ENCODE measurements around the gene NOCT. TPM values are rescaled to one million over a fixed set of nuclear protein-coding genes. Genes with fewer than 3 reads are reported as not detected.
A peak's percentile ranks its signal among the peaks of the same experiment; 100 is the strongest.

Gene NOCT
- polyA plus RNA-seq, 2 of the 4 experiments (the other 2 are of a cell fraction), result 5.3 to 6.8 TPM

GRCh38 chr4:139083956-139084803 is 68.6 kb downstream of the NOCT start (continued):
- TF ChIP-seq JUN (IDR thresholded peaks at IDR 0.05) (peak; percentile 39 to 84; a peak in 4 of 5 replicates), ZFP36 (IDR thresholded peaks at IDR 0.05; ENCODE audit: borderline replicate concordance, partially characterized antibody) (no peak), ELK1 (IDR thresholded peaks at IDR 0.05; ENCODE audit: low read depth, low read length) (no peak), HDAC2 (IDR thresholded peaks at IDR 0.05) (no peak), POLR2A (IDR thresholded peaks at IDR 0.05; ENCODE audit: low read length) (peak; percentile 41), FOSB (CRISPR knock-in tag; IDR thresholded peaks at IDR 0.05) (no peak), SREBF2 (IDR thresholded peaks at IDR 0.05) (no peak), GATA3 (IDR thresholded peaks at IDR 0.05; ENCODE audit: borderline replicate concordance) (peak; percentile 24; the same call in 1 of the 2 replicates), RARB (CRISPR knock-in tag; IDR thresholded peaks at IDR 0.05) (no peak)
- TF ChIP-seq, protein P1, sequence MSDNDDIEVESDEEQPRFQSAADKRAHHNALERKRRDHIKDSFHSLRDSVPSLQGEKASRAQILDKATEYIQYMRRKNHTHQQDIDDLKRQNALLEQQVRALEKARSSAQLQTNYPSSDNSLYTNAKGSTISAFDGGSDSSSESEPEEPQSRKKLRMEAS (IDR thresholded peaks at IDR 0.05), result peak; percentile 79

GRCh38 chr4:139084804-139085093 is 69.2 kb downstream of the NOCT start:
- CTCF ChIA-PET, result interaction anchor here (2.5 kb wide), 1 partner anchor 54 kb away, joined by 9 read pairs; no protein-coding TSS in a partner anchor
- H3K4me2 ChIP-seq, result peak overlapping the region; percentile 82
- peak overlapping the region; percentile 97 to 98 for H3K27ac ChIP-seq
- H3K4me3 ChIP-seq, result peak overlapping the region; percentile 79
- WGBS (ENCODE audit: missing lambda C conversion rate), result 3% methylated on average over 2 of the region's 2 CpGs
- POLR2A ChIA-PET, result no interaction called here
- ATAC-seq (no peak), DNase-seq (ENCODE audit: low read depth in 1 of 2, low spot score in 1 of 2) (no peak), FAIRE-seq (no peak)
- H3K9me3 ChIP-seq, result no peaks in the 10 kb centered on the region
- TF ChIP-seq, protein P1 (IDR thresholded peaks at IDR 0.05), result no peak
- TF ChIP-seq ZC3H11A (IDR thresholded peaks at IDR 0.05) (no peak), POLR2AphosphoS2 (conservative IDR thresholded peaks at IDR 0.05; ENCODE audit: low read length) (no peak), KDM5A (IDR thresholded peaks at IDR 0.05) (no peak), NFE2L2 (conservative IDR thresholded peaks at IDR 0.05; ENCODE audit: low read length) (no peak), PHF8 (IDR thresholded peaks at IDR 0.05; ENCODE audit: borderline replicate concordance, low read depth) (no peak), POLR2A (IDR thresholded peaks at IDR 0.05; ENCODE audit: low read length) (no peak), HOXB13 (CRISPR knock-in tag; IDR thresholded peaks at IDR 0.05; ENCODE audit: low read depth) (no peak), FOXS1 (CRISPR knock-in tag; IDR thresholded peaks at IDR 0.05) (no peak), SMC3 (IDR thresholded peaks at IDR 0.05) (no peak)
- H3K4me1 ChIP-seq, result peaks cover 23% of the 10 kb centered on the region

- 12% methylated on average over 5 of the region's 5 CpGs for WGBS (ENCODE audit: missing lambda C conversion rate)
- FAIRE-seq (no peak), ATAC-seq (no peak), DNase-seq (ENCODE audit: low read depth in 1 of 2, low spot score in 1 of 2) (peak in 1 of 2 experiments; percentile 13)
- H3K27ac ChIP-seq, result peak overlapping the region; percentile 97 to 98; a peak in 5 of 6 replicates
- H3K4me3 ChIP-seq, result peak overlapping the region; percentile 79
- no peaks in the 10 kb centered on the region for H3K9me3 ChIP-seq
- peak; percentile 97 for TF ChIP-seq MAFK (IDR thresholded peaks at IDR 0.05; ENCODE audit: partially characterized antibody)
- no peak for TF ChIP-seq TP53 (CRISPR knock-in tag; IDR thresholded peaks at IDR 0.05)
- no peak for TF ChIP-seq ELK1 (IDR thresholded peaks at IDR 0.05; ENCODE audit: low read depth, low read length)
- TF ChIP-seq EHMT2 (IDR thresholded peaks at IDR 0.05; ENCODE audit: low read depth), result no peak
- TF ChIP-seq CBX8 (IDR thresholded peaks at IDR 0.05), result no peak
- 0 out of 5 replicates have a peak, but pooled peaks of 1 of the 2 experiments have one; percentile 19 for TF ChIP-seq RAD21 (conservative IDR thresholded peaks at IDR 0.05 in 1 of 2, IDR thresholded peaks at IDR 0.05 in 1 of 2)
- TF ChIP-seq, protein P2, sequence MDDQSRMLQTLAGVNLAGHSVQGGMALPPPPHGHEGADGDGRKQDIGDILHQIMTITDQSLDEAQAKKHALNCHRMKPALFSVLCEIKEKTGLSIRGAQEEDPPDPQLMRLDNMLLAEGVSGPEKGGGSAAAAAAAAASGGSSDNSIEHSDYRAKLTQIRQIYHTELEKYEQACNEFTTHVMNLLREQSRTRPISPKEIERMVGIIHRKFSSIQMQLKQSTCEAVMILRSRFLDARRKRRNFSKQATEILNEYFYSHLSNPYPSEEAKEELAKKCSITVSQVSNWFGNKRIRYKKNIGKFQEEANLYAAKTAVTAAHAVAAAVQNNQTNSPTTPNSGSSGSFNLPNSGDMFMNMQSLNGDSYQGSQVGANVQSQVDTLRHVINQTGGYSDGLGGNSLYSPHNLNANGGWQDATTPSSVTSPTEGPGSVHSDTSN (IDR thresholded peaks at IDR 0.05), result no peak
- peak; percentile 38 for TF ChIP-seq CTCF (IDR thresholded peaks at IDR 0.05)
- peaks cover 23% of the 10 kb centered on the region for H3K4me1 ChIP-seq
- CTCF ChIA-PET, result interaction anchor here (1.2 to 2.5 kb wide), 2 partner anchors 29 to 54 kb away, joined by 3 to 9 read pairs; no protein-coding TSS in a partner anchor
- POLR2A ChIA-PET, result no interaction called here
- peak overlapping the region; percentile 82 for H3K4me2 ChIP-seq
Measured at GRCh38 chr4:139085141-139085540, 69.6 kb downstream of the NOCT start.

Data from A549 (cell line).